SIG-M5 treated with dmso at 0.1 percent for 504 hours (cell line): ENCODE measurements around the gene DEDD.

Experiments
- DNase-seq: peaks from one replicate; lab custom pipeline; 2025; ENCODE audit not compliant: unreplicated experiment; lab: John Stamatoyannopoulos, UW

The DEDD gene

DNA sequence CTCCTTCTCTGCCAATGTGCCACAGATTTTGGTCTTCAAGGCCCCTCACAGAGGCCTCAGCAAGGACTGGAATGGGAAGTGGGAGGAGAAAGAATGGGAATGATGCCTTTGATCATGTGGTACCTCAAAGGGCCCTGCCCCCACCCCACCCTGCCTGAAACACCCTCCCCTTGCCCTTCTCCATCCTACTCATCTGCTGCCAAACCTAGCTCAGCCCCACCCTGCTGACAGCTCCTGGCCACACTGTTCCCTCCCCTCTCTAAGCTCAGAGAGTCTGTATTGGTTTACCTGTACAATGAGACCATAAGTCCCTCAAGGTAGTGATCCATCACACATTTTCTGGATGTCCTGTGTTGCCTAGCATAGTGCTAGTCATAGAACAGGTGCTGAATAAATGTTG lies 56.1 kb downstream of the DEDD start:
- DNase-seq: no peak

DNA sequence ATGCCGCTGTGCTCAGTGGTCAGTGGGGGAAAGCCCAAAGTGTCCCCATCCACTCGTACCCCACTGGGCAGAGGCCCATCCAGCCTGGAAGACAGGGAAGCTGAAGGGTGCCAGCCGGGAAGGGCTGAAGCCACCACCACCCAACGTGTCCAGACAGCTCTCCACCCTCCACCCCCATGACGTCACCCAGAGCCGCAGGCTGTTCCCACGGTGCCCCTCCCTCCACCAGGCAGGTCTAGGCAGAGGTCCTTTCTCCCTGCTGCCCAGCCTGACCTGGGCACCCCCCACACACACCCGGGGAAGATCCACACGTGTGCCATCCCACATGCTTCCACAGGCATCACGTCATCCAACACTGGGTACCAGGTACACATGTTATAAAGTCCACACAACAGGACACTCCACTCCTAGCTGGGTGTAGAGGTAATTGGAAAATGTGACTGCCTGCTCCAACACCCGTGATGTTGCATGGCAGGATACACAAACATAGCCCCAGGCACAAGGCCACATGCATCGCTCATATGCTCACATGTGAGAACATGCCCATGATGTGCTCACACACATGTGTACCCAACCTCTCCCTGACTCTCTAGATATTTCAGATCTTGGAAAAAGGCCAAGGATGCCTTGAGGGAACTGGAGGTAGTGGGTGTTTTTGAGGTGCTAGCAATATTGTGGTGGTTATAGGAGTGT lies 57.6 kb downstream of the DEDD start:
- no peak for DNase-seq

DNA sequence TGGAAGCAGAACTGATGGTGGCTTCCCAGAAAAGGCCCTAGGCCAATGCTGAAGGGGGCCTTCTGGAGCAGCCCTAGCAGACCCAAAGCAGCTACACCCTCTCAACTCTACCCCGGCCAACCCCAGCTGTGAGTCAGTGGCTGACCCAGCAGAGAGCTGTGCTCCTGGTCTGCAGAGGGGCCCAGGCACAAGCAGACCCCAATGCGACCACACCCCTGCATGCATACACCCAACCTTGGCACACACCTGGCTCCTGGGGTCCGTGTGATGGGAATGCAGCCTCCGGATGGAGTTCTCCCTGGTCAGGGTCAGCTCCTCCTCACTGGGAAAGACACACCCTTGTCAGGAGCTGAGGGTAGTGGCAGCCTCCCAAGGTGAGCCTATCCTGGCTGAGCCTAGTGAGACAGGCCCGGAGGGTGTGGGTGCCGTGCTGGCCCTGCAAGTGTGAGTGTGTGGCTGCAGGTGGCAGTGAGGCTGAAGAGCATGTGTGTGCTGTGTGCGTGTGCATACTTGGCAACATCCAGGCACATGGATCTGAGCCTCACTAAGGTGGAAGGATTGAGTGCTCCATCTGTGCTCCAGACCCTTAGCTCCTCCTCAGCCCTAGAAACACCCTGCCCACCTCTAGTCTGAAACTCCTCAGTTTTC lies 58.9 kb downstream of the DEDD start:
- no peak for DNase-seq

DNA sequence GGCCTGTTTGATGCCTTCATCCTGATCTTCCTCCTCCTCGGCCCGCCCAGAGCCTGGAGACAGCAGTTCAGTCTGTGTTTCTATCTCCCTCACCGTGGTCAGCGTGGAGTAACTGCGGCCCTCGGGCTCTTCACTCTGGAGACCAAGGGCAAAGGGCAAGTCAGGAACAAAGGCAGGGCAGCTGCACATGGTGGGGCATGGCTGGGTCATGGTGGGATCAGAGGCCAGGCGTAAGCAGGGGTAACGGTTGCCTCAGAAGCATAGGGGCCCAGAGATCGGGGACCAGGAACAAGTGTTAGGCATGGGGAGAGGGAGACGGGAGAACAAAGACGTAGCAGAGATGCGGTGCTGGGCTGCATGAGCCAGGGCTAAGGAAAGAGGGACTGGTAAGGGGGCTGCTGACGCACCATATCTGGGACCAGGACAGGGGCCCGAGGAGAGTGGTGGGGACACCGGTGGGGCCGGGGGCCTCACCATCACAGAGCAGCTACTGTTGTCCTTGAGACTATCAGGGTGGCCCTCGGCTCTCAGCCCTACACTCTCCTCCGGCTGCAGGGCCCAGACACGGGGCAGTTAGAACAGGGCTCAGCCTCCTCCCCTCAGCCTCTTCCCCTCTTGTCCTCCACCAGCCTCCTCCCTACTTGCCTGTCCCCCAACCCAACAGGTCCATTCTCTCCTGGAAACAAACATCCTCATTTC lies 59.6 kb downstream of the DEDD start:
- no peak for DNase-seq

DNA sequence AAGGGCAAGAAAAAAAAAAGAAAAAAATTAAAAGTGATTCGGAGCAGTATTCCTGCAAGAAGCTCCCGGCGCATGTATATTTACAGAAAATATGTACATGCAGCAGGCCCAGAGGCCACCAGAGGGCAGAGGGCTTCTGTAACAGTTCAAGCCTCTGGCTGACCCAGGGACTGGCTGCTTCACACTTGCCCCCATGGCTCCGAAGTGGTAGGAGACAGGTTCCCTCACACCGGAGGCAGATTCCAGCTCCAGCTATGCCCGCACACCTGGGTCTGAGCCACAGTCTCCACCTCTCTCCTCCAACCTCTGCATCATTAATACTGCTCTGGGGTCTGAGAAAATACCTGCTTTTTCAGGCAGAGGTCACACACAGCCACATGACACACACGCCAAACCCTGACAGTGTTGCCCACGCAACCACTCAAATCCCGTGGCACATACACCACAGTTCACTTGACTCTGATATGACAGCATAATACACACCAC lies 60.5 kb downstream of the DEDD start:
- DNase-seq: peak; percentile 56
